Measurements from ENCODE around the gene DNAJC10. TPM values are rescaled to one million over a fixed set of nuclear protein-coding genes. Genes with fewer than 3 reads are reported as not detected.

The DNAJC10 gene
- total RNA-seq, 1 donor from 2014 or later = 37.1 TPM

DNA sequence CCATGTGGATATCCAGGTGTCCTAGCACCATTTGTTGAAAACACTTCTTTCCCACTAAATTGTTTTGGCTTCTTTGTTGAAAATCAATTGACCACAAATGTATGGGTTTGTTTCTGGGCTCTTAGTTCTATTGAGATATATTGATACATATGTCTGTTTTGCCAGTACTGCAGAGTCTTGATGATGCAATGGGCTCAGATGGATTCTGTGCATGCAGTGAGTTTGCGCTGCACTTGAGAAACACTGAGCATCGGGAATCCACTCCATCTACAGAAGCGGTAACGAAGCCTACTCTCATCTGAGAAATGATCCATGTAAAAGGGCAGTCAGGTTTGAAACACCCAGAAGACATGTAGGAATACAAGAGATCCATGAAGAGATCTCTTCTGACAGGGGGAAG is 21.9 kb upstream of the DNAJC10 start:
- no peak for DNase-seq (ENCODE audit: extremely low spot score in 2 of 2)
- H3K9me3 ChIP-seq = no peaks in the 10 kb centered on the region
- intact Hi-C loops (cut with DNase I) = no loop called here
- no peaks in the 10 kb centered on the region for H3K27me3 ChIP-seq
- H3K4me1 ChIP-seq = no peaks in the 10 kb centered on the region
- TF ChIP-seq, protein P1, sequence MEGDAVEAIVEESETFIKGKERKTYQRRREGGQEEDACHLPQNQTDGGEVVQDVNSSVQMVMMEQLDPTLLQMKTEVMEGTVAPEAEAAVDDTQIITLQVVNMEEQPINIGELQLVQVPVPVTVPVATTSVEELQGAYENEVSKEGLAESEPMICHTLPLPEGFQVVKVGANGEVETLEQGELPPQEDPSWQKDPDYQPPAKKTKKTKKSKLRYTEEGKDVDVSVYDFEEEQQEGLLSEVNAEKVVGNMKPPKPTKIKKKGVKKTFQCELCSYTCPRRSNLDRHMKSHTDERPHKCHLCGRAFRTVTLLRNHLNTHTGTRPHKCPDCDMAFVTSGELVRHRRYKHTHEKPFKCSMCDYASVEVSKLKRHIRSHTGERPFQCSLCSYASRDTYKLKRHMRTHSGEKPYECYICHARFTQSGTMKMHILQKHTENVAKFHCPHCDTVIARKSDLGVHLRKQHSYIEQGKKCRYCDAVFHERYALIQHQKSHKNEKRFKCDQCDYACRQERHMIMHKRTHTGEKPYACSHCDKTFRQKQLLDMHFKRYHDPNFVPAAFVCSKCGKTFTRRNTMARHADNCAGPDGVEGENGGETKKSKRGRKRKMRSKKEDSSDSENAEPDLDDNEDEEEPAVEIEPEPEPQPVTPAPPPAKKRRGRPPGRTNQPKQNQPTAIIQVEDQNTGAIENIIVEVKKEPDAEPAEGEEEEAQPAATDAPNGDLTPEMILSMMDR (IDR thresholded peaks at IDR 0.05) = no peak
- no peak for TF ChIP-seq POLR2AphosphoS5 (IDR thresholded peaks at IDR 0.05; ENCODE audit: insufficient read depth in 1 of 2, low read depth in 1 of 2)
- TF ChIP-seq POLR2A (IDR thresholded peaks at IDR 0.05) = no peak
- no peaks in the 10 kb centered on the region for H3K36me3 ChIP-seq
- no peak overlapping the region for H3K4me3 ChIP-seq
- no peak overlapping the region for H3K27ac ChIP-seq

DNA sequence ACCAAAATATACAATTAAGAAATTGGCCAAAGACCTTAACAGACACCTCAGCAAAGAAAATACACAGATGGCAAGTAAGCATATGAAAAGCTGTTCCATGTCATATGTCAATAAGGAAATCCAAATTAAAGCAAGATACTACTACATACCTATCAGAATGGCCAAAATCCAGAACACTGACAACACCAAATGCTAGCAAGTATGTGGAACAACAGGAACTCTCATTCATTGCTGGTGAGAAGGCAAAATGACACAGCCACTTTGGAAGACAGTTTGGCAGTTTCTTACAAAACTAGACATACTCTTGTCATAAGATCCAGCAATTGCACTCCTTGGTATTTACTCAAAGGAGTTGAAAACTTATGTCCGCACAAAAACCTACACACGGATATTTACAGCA is 20.3 kb upstream of the DNAJC10 start:
- H3K4me1 ChIP-seq = no peaks in the 10 kb centered on the region
- no peaks in the 10 kb centered on the region for H3K27me3 ChIP-seq
- intact Hi-C loops (cut with DNase I) = no loop called here
- H3K9me3 ChIP-seq = no peaks in the 10 kb centered on the region
- H3K27ac ChIP-seq = no peak overlapping the region
- DNase-seq (ENCODE audit: extremely low spot score in 2 of 2) = no peak
- H3K4me3 ChIP-seq = no peak overlapping the region
- TF ChIP-seq POLR2AphosphoS5 (IDR thresholded peaks at IDR 0.05; ENCODE audit: insufficient read depth in 1 of 2, low read depth in 1 of 2) = no peak
- no peak for TF ChIP-seq POLR2A (IDR thresholded peaks at IDR 0.05)
- TF ChIP-seq, protein P1 (IDR thresholded peaks at IDR 0.05) = no peak
- no peaks in the 10 kb centered on the region for H3K36me3 ChIP-seq

DNA sequence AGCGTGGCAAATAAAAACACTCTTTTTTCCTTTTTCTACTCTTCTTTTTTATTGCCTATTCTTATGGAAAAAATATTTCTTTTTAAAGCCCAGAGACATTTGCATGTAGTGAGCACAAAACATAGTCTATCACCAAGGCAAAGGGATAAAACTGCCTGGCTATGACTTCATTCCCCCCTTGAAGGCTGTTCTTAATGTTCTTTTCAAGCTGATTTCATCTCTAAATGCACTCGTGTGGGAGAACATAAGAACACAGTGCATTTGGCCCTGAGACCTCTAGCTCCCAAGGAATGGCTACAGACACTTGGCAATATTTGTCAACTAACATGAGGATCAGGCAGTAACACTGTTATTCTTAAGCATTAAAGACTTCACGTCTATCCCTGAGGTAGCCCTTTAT is 17.4 kb upstream of the DNAJC10 start:
- no peak overlapping the region for H3K27ac ChIP-seq

DNA sequence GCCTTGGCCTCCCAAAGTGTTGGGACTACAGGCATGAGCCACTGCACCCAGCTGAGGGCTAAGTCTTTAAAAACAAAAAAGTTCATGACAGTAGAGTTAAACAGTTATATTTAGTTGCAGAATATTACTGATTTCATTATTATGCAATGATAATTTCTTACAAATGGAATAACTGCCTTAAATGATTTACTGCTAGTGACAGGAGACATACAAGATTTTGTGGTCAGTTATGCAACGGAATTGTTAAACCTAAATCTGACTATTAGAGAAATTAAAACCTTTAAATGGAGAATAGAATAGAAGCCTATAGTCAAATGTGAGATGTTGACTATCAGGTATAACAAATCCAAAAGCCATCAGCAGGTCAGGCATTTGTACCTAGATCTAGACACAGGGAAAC is 10.3 kb upstream of the DNAJC10 start:
- Histone ChIP-seq H3K9me3 (no peaks in the 10 kb centered on the region), H3K36me3 (no peaks in the 10 kb centered on the region), H3K27ac (no peak overlapping the region), H3K4me3 (no peak overlapping the region), H3K4me1 (no peaks in the 10 kb centered on the region), H3K27me3 (no peaks in the 10 kb centered on the region)
- intact Hi-C loops (cut with DNase I) = no loop called here
- no peak for DNase-seq (ENCODE audit: extremely low spot score in 2 of 2)
- TF ChIP-seq POLR2A (IDR thresholded peaks at IDR 0.05) (no peak), POLR2AphosphoS5 (IDR thresholded peaks at IDR 0.05; ENCODE audit: insufficient read depth in 1 of 2, low read depth in 1 of 2) (no peak)
- TF ChIP-seq, protein P1 (IDR thresholded peaks at IDR 0.05) = no peak

More for the DNA sequence above, 17.4 kb upstream of the DNAJC10 start:
- H3K9me3 ChIP-seq = no peaks in the 10 kb centered on the region
- DNase-seq (ENCODE audit: extremely low spot score in 2 of 2) = no peak
- H3K27me3 ChIP-seq = no peaks in the 10 kb centered on the region
- H3K36me3 ChIP-seq = no peaks in the 10 kb centered on the region
- no peaks in the 10 kb centered on the region for H3K4me1 ChIP-seq
- intact Hi-C loops (cut with DNase I) = no loop called here
- no peak for TF ChIP-seq POLR2A (IDR thresholded peaks at IDR 0.05)
- TF ChIP-seq, protein P1 (IDR thresholded peaks at IDR 0.05) = no peak
- TF ChIP-seq POLR2AphosphoS5 (IDR thresholded peaks at IDR 0.05; ENCODE audit: insufficient read depth in 1 of 2, low read depth in 1 of 2) = no peak
- H3K4me3 ChIP-seq = no peak overlapping the region

DNA sequence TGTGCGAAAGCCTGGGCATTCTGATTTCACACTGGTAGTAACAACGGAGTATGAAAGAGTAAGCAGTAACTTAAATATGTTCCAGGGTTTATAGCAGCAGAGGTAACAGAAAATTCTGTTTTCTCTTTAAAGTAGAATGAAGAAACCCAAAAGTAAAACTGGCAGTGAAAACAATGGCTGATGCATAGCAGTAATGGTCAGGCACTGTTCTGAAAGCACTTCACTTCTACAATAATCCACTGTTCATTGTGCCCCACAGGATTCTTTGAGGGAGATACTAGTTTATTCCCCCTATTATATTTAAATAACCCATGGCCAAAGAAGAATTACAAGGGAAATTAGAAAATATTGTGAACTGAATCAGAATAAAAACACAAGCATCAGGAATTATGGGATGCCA is 9.3 kb upstream of the DNAJC10 start:
- TF ChIP-seq POLR2A (IDR thresholded peaks at IDR 0.05) = no peak
- TF ChIP-seq POLR2AphosphoS5 (IDR thresholded peaks at IDR 0.05; ENCODE audit: insufficient read depth in 1 of 2, low read depth in 1 of 2) = no peak
- no peak for DNase-seq (ENCODE audit: extremely low spot score in 2 of 2)
- intact Hi-C loops (cut with DNase I) = no loop called here
- Histone ChIP-seq H3K9me3 (no peaks in the 10 kb centered on the region), H3K36me3 (no peaks in the 10 kb centered on the region), H3K27me3 (no peaks in the 10 kb centered on the region), H3K4me1 (no peaks in the 10 kb centered on the region), H3K27ac (no peak overlapping the region), H3K4me3 (no peak overlapping the region)

Measured in vagina (tissue), 2 donors.